Epithelial cell of proximal tubule (primary cell): ENCODE measurements around the gene CTDSP2. TPM values are rescaled to one million over a fixed set of nuclear protein-coding genes. Genes with fewer than 3 reads are reported as not detected.
A peak's percentile ranks its signal among the peaks of the same experiment; 100 is the strongest.
"Not testable (repeated sequence)": the region's sequence is repeated elsewhere in the genome, so short reads cannot be mapped to it uniquely, and the experiment has no call there.

Experiments used
- DNase-seq: peaks from one replicate; pipeline ENCODE4 v3.0.0-alpha.2; 2011; ENCODE audit warnings: low read depth
- H3K4me3 ChIP-seq: 2 replicates; pipeline ENCODE4 v1.5.1; 2011; ENCODE audit warnings: low read depth, mild to moderate bottlenecking, low read length
- total RNA-seq: library from RNA; depleted of rRNA; stranded (reverse); fragments of >200 nt; gene quantifications from 2 replicates; pipeline ENCODE4 v1.2.3, GENCODE V29; 2015
- TF ChIP-seq, protein P1 (sequence below): conservative IDR thresholded peaks from 2 replicates; pipeline ENCODE4 v1.5.1; 2012; ENCODE audit warnings: low read depth, mild to moderate bottlenecking, low read length

Gene CTDSP2
- total RNA-seq, 1 donor from 2014 or later = 53.1 TPM

DNA sequence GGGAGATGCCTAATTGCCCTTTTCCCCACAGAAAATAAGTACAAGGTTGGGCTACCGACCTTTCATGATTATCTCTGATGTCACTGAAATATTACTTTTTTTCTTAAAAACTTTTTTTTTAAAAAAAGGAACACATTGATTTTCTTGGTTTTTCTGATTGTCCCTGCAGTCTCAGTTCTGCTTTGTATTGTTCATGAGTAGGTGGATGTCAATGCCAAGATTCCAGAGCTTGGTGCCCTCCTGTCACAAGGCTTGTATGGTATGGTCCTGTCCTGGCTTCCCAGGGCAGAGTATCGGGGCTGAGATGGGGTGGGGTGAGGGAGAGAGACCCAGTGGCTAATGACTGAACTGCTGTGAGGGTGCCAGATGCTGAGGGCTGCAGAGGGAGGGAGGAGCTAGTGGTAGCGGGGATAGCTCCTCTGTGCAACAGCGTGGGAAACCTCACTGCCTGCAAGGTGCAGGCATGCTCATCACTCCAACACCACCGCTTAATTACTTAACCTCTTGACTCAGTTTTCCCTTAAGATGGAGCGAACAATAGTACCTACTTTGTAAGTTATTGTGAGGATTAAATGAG is 4.4 kb upstream of the CTDSP2 start:
- no peak overlapping the region for H3K4me3 ChIP-seq
- TF ChIP-seq, protein P1, sequence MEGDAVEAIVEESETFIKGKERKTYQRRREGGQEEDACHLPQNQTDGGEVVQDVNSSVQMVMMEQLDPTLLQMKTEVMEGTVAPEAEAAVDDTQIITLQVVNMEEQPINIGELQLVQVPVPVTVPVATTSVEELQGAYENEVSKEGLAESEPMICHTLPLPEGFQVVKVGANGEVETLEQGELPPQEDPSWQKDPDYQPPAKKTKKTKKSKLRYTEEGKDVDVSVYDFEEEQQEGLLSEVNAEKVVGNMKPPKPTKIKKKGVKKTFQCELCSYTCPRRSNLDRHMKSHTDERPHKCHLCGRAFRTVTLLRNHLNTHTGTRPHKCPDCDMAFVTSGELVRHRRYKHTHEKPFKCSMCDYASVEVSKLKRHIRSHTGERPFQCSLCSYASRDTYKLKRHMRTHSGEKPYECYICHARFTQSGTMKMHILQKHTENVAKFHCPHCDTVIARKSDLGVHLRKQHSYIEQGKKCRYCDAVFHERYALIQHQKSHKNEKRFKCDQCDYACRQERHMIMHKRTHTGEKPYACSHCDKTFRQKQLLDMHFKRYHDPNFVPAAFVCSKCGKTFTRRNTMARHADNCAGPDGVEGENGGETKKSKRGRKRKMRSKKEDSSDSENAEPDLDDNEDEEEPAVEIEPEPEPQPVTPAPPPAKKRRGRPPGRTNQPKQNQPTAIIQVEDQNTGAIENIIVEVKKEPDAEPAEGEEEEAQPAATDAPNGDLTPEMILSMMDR = no peak
- DNase-seq = no peak

DNA sequence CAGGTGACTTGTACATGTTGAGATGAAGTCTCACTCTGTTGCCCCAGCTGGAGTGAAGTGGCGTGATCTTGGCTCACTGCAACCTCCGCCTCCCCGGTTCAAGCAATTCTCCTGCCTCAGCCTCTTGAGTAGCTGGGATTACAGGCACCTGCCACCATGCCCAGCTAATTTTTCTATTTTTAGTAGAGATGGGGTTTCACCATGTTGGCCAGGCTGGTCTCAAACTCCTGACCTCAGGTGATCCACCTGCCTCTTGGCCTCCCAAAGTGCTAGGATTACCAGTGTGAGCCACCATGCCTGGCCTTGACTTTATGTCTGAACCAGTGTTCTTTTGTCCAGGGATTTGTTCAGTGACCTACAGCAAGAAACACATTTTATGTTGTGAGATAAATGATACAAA is 2.9 kb upstream of the CTDSP2 start:
- DNase-seq, H3K4me3 ChIP-seq: not testable (repeated sequence)

DNA sequence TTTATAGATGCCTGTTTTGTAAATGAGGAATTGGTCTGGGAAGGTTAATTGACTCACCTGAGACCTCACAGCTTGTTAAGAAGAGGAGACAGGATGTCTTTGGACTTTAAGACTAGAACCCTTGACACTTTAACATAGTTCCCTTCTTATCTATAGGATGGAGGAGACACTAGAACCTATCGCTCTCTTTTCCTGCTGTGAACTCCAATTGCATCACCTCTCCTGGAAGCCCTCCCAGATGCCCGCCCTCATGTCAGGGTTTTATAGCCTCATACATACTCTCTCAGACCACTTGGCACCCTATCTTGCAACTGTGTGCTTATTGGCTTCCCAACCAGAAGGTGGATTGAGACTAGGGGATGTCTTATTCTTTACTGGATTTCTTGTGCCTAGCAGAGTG is 2.5 kb upstream of the CTDSP2 start:
- TF ChIP-seq, protein P1 = no peak
- no peak for DNase-seq
- no peak overlapping the region for H3K4me3 ChIP-seq

DNA sequence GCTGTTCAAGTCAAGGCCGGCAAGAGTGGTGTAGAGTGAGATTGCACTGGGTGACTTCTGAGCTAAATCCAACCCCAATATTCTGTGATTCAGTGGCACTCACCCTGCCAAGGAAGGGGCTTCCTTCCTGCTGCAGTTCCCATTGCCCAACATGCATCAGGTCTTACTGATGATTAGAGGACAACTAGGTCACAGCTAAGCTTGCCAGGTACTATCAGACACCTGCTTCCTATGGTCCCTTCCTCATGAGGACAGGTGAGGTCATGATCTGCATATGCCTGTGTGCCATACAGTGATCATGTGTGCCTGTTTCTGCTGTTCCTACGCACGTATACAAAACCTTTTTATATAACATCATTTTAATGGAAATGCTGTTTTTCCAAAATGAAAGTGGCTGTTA is 1.7 kb upstream of the CTDSP2 start:
- no peak for DNase-seq
- no peak overlapping the region for H3K4me3 ChIP-seq
- TF ChIP-seq, protein P1 = no peak

DNA sequence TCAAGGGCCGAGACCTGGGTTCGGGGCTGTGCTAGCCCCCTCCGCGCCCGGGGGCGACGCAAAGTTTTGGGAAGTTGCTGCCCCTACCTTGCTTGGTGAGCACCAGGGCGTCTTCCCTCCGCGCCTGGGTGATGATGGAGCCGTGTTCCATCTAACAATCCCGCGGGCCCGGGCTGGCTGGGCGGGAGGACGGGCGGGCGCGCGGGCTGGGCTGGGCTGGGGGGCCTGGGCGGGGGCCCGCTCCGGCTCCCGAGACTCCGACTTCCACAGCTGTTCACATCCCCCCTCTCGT is 298 bp downstream of the CTDSP2 start:
- TF ChIP-seq, protein P1 = no peak
- H3K4me3 ChIP-seq = peak overlapping the region; percentile 92
- no peak for DNase-seq

DNA sequence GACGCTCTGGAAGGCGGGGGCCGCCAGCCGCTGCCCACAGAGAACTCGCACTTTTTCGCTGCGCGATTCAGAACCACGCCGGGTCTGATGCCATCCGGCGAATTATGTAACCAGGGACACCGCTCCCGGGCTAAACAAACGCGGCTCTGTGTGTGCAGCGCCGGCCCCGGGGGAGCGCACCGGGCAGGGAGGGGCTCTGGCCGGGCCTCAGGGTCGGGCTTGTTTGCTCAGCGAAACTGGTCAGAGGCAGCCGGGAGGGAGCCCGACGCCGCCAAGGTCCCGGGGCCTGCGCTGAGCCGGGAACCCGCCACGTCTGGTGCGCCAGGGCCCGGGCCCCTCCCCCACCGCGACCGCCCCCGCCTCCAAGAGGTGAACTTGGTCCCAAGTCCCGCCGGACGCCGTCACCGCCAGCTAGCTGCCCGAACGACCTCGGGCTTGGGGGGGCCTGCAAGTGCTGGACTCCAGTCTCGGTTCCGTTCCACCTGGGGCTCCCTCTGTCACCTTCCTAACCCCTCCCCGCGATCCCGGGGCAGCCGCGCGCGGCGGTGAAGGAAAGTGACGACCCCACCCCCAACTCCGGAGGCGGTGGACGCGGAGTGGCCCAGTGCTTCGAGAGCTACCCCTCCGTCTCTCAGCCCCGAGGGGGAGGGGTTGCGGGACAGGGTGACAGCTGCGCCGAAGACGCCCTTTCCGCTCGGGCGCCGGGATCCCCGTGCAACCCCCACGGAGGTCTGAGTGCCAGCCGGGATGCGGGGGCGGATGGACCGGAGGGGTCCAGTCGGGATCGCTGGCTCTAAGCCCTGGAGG is 848 bp downstream of the CTDSP2 start:
- TF ChIP-seq, protein P1 = no peak
- peak overlapping the region; percentile 92 for H3K4me3 ChIP-seq
- no peak for DNase-seq

DNA sequence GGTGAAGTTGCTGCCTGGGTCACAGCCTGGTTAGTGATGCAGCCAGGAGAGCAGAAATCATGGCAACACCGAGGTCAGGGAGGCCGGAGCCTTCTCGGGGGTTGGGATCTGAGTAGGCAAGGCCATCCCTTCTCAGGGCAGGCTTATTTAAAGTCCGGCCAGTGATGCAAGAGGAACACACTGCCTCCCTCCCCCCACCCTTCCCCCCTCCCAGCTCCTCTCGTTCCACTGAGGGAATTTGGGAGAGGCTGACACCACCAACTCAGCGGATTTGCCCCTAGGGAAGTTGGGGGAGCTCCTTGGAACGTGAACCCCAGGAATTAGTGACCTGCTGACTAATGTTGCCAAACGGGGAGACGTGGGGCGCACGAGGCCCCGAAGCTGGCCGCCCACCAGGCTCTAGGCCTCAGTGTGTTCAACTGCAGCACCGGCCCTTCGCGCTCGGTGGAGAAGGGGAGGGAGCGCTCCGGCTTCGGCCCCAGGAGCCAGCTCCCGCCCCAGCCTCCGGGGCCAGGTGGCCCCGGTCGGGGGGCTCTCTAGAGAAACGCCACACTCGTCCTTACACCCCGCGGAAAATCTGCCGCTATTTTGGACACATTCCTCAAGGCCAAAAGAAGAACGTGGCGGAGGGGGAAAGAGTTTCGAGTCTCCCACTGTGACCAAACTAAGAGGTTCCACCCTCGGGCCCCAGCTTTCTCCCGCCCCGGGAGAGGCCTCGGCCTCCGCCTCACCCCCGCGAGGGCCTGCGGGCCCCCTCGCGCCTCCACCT is 1.6 kb downstream of the CTDSP2 start:
- TF ChIP-seq, protein P1 = no peak
- H3K4me3 ChIP-seq = peak overlapping the region; percentile 92
- DNase-seq = peak; percentile 67
